ENCODE results near the gene KIF2A. TPM values are rescaled to one million over a fixed set of nuclear protein-coding genes. Genes with fewer than 3 reads are reported as not detected.
"Not testable (repeated sequence)": the region's sequence is repeated elsewhere in the genome, so short reads cannot be mapped to it uniquely, and the experiment has no call there.

KIF2A gene
- total RNA-seq, 1 experiment from 2014 or later, result 76.3 TPM

- not testable (repeated sequence) for DNase-seq (ENCODE audit: low spot score)
These were observed 14.2 kb upstream of the KIF2A start for GRCh38 chr5:62291829-62292228.

GRCh38 chr5:62296998-62297397, 9.0 kb upstream of the KIF2A start:
- no peak for DNase-seq (ENCODE audit: low spot score)

DNA sequence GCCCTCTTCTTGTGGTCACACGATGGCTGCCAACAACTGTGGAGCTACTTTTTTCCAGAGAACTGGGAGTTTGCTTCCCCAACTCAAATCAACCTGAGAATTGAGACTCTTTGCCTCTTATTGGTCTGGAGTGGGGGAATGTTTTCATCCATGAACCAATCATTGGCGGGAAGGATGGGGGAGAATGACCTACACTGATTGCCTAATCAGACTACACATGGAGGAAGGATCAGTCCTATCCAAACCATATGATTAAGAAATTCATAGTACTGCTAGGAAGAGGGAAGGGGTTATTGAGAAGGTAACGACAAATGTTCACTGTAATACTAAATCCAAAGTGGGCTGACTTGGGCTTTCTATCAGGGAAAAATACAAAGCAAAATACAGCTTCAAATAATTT, 7.9 kb upstream of the KIF2A start:
- no peak for DNase-seq (ENCODE audit: low spot score)

DNA sequence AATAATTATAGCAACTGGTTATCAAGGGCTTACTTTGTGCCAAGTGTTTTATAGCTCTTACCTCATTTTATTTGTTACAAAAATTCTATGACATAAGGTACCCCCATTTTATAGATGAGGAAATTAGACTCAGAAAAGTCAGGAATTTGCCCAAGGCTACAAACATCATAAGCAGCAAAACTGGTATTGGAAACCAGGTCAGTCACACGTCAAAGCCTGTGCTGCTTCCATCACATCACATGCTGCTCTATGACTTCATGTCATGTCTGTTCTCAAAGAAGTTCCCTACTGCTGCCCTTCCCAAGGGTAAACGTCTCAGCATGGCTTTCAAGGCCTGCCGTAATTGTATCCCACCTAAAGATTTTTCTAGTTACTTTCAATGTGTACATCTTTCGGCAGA, 6.9 kb upstream of the KIF2A start:
- no peak for DNase-seq (ENCODE audit: low spot score)

DNA sequence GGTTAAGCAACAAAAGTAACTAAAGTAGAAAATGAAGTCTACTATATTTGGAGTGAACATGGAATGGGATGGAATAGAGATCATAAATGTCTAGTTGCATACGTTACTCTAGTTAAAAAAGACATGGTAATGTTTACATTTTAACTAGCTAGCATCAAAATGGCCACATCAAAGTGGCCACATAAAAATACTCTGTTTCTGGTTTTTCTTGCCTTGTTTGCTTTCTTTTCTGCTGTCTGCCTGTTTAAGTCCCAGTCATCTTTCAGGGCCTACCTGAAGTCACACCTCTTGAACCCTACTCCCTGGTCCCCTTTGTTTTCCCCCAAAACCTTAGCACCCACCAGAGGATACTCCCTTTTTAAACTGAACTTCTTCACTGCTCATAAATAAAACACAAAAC, 6.4 kb upstream of the KIF2A start:
- no peak for DNase-seq (ENCODE audit: low spot score)

GRCh38 chr5:62305358-62305714, 670 bp upstream of the KIF2A start:
- DNase-seq (ENCODE audit: low spot score), result no peak

DNA sequence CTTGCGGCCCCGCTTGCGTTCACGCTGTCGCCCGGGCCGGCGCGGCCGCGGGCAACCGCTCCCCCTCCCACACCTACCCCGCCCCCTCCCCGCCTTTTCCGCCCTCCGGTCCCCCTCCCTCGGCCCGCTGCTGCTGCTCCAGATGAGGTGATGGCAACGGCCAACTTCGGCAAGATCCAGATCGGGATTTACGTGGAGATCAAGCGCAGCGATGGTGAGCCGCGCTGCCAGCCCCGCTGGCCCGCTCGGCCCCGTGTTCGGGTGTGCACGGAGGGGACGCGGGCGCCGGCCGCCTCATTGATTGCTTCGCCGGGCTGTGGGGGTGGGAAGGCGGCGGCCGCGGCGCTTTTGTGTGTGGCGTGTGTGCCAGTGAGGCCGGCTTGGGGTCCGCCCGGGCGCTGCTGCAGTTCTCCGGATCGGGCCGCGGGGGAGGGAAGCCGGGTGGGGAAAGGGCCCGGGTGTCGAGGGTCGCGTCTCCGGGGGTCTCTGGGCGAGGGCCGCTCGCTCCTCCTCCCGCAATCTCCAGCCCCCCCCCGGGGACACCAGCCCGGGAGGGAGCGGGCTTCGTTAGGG, 403 bp downstream of the KIF2A start:
- no peak for DNase-seq (ENCODE audit: low spot score)

DNA sequence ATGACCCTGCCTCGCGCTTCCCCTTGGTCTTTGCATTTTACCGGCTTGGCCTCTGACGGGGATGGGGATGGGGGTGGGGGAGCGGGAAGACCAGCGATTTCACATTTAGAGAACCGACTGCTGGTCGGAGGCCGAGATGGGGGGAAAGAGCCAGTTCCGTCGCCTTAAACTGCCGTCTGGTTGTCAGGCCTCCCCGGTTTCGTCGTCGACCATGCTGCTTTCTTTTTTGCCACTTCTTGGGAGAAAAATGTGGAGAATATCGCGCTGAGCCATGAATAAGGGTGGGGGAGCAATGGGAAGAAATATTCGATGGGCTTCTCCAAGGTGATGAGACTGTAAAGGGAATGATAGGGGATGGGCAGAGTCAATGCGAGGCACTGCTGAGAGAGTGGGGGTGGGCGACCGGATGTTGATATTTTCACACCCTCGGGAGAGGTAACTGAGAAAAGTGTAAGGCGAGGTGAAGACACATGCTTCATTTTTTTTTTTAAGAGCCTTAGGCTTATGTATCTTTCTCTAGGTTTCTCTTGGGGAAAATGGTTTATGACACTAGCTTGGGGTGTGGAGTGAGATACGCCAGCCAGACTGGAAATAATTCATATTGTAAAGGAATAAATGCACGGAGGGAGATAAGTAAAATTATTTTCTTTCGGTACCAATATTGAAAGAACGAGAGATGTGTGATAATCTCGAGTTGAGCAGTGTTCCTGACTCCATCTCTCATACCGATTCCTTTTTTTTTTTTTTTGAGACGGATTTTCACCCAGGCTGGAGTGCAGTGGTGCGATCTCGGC, 1.1 kb downstream of the KIF2A start:
- DNase-seq (ENCODE audit: low spot score), result peak; percentile 36

- no peak for DNase-seq (ENCODE audit: low spot score)
These were observed 2.4 kb downstream of the KIF2A start for GRCh38 chr5:62308439-62308838.

DNA sequence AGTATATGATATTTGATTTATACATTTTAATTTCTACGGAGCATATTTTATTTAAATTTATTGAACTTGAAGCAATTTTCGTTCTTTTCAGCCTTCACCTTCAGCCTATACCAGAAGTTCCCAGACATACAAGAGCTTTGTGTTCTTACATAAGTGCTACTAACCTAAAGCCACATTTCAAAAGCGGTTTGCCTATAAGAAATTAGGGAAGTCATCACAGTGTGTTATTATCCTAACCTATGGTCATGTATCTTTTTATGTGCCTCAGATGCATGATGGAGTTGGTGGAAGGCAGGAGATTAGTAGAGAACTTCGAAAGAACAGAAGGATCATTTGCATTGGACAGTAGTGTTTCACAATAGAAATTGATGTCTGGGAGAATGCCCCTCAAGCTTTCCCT, 3.1 kb downstream of the KIF2A start:
- DNase-seq (ENCODE audit: low spot score), result no peak

DNA sequence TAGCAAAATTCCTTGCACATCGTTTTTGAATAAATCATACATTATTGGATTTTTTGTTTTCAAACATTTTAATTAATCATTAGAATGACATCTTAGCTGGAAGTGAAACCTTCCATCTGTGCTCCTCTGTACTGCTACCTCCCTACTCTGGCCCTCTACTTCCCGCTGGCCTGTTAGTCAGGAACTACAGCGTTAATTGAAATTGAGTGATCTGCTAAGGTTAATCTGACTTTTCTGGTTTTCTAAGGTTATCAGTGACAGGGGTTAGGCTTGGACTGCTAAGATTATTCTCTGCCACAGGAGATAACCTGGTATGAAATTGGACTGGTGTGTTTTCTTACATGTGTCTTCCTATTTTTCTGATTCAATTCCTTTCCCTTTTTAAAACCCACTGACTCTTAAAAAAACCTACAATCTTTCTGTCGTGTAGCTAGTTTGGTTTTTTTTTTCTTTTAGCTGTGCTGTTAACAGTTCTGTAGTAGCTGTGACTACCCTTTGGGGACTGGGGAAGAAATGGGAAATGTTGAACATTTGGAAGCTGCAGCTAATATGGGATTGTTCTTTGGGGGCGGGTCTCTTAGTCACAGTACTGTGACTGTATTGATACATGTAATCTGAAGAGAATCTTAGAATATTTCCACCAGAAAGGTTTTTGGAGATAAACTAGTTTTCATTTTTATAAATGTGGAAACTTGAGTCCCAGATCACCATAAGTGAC, 4.6 kb downstream of the KIF2A start:
- DNase-seq (ENCODE audit: low spot score), result no peak

DNA sequence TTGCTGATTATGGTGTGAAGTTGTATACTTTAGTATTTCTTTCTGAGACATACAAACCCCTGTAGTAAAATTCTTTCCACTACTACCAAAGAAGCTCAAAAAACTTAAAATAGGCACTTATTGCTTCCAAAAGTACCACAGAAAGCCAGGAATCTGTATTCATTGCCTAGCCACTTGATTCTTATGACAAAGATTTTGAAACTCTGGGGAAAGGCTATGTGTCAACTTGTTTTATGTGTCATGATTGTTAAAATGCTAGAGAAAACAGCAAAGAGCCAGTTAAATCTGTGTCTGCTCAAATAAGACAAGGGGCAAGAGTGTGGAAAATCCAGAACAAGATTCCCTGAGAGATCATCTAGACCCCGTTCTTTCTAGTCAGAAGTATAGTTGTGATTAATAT, 6.0 kb downstream of the KIF2A start:
- DNase-seq (ENCODE audit: low spot score), result no peak

GRCh38 chr5:62312674-62313073, 6.7 kb downstream of the KIF2A start:
- no peak for DNase-seq (ENCODE audit: low spot score)

DNA sequence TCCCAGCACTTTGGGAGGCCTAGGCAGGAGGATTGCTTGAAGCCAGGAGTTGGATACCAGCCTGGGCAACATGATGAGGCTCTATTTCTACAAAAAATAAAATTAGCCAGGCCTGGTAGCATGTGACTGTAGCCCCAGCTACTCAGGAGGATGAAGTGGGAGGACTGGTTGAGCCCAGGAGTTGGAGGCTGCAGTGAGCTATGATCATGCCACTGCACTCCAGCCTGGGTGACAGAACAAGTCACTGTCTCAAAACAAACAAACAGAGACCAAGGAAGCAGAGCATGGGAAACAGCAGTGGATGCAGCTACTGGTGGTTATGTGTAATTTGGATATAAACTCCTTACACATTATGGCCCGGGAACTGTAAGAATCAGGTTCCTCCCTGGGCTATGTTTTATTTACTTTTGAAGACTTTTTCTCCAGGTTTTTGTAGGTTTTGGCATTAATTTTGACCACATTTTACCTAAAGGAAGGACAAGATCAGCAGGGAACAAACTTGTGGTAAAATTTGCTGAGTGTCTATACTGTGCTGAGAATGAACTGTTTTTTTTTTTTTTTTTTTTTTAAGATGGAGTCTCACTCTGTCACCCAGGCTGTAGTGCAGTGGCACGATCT, 8.3 kb downstream of the KIF2A start:
- no peak for DNase-seq (ENCODE audit: low spot score)

GRCh38 chr5:62315376-62316175, 9.6 kb downstream of the KIF2A start:
- no peak for DNase-seq (ENCODE audit: low spot score)

DNA sequence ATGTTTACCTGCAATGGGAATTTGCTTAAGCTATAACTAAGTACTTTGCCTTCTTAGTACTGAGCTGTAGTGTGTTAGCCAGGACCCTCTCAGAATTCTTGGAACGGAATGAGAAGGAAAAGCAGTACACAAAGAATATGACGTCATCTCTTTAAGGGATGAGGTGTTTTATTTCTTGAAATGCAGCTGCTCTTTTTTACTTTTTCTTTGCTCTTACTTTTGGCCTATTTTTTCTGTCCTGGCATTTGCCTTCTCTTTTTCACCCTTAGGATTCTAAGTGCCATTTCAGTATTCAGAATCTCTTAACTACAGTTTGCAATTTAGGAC, 10.1 kb downstream of the KIF2A start:
- DNase-seq (ENCODE audit: low spot score), result no peak

DNA sequence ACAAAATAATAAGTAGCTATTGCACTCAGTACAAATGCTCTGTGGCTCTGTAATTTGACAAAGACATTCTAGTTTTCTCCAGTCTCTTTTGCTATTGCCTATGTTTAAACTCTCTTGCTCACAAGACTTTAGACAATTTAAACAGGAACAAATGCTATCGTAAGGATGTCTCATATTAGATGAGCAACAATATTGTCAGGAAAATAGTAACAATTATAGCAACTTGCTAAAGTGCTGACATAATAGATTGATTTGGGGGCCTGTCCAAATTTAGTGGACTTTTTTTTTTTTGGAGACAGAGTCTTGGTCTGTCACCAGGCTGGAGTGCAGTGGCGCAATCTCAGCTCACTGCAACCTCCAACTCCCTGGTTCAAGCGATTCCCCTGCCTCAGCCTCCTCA, 11.8 kb downstream of the KIF2A start:
- DNase-seq (ENCODE audit: low spot score), result no peak

- DNase-seq (ENCODE audit: low spot score), result no peak
These were observed 16.5 kb downstream of the KIF2A start for GRCh38 chr5:62322484-62322883.

DNA sequence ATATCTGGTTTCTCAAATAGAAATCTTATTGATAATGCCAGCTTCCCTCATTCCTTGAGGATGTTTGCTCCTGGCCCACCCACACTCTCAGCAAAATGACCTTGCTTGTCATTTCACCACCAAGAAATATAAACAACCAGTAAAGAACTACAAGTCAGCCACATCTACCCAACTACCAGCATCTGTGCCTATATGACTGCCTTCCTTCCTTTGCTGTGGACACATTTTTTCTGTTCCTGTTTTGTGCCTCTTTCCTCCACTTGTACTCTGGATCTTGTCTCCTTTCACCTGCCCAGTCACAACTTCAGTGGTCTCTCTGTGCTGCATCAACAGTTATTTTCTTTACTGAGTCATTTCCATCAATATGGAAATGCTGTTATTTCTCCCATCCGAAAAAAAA, 20.3 kb downstream of the KIF2A start:
- DNase-seq (ENCODE audit: low spot score), result no peak

DNA sequence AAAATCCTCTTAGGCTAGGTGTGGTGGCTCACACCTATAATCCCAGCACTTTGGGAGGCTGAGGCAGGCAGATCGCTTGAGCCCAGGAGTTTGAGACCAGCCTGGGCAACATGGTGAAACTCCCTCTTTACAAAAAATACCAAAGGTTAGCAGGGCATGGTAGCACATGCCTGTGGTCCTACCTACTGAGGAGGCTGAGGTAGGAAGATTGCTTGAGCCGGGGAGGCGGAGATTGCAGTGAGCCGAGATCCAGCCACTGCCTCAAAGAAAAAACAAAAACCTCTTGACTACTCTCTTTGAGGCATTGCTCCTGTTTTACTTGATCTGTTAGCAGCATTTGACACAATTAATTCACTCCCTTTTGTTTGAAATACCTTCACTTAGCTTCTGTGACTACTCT, 20.7 kb downstream of the KIF2A start:
- no peak for DNase-seq (ENCODE audit: low spot score)

DNA sequence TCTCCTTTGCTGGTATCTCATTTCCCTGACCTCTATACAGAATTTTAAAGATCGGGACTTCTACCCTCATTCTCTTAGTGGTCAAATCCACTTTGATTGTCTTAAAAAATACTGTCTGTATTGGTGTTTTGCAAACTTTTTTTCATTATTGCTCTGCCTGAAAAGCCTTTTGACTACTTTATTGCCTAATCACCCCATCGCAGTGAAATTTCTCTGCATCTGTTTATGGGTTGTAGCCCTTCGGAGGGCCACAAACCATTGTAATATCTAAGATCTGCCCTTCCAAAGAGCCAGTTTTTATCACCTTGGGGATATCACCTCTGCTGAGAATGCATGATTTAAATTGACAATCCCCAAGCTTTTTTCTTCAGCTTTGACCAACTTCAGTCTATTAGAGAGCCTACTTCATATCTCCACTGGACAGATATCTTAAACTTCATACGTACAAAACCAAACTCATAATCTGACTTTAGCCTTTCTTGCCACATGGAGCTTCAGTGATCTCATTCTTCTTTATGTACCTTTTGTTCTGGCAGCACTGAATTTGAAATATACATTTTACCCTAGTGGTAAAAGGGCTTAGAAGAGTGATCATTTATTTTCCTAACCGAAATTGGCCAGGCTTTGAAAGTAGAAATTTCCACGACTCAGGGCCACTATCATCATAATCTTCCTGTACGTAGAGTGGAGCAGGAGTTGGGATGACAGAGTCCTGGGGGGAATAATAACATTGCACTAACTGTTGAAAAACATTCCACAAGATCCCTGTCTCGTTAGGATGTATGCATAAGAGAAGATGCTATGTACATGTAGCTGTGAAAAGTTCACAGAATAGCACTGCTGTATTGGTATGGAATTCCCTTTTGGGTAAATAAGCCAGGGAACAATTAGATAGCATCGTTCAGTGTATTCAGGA, 21.4 kb downstream of the KIF2A start:
- no peak for DNase-seq (ENCODE audit: low spot score)

Data from A172 (cell line).